HL-60 (cell line): ENCODE results near the gene MYL12B.

Source experiments
- GABPA ChIP-seq: IDR thresholded peaks from 2 replicates; pipeline ENCODE4 v1.6.1; 2012; ENCODE audit warnings: low read depth
- TF ChIP-seq, protein P1 (sequence below): IDR thresholded peaks from one replicate; pipeline ENCODE4 v1.5.1; 2011; ENCODE audit warnings: low read length, control low read depth, inconsistent platforms; ENCODE audit not compliant: insufficient read depth

DNA sequence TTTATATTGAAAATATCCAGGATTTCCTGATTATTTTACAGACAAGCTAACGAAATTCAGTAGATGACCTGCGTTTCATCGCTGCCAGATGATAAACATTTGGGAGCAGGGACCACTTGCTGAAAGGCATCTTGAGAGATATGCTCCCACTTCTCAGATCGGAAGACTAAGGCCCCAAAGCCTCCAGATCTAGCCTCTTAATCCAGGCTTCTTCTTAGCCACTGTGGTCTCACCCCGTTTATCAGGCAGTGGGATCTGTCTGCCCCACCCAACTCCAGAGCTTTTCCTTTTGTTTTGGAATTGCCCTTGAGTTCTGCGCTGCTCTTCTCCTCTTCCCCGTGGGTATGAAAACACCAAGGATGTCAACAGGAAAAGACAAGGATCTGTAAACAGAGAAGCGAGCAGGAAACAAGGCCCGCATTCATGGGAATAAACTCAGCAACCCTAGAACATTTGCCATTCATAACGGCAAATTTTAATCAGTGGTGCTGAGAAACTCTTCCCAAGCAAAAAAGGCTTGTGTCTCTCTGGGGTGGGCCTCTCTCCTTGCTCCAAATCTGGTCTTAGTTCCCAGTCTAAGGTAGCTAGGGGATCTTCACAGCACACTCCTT is 21.4 kb downstream of the MYL12B start:
- TF ChIP-seq, protein P1, sequence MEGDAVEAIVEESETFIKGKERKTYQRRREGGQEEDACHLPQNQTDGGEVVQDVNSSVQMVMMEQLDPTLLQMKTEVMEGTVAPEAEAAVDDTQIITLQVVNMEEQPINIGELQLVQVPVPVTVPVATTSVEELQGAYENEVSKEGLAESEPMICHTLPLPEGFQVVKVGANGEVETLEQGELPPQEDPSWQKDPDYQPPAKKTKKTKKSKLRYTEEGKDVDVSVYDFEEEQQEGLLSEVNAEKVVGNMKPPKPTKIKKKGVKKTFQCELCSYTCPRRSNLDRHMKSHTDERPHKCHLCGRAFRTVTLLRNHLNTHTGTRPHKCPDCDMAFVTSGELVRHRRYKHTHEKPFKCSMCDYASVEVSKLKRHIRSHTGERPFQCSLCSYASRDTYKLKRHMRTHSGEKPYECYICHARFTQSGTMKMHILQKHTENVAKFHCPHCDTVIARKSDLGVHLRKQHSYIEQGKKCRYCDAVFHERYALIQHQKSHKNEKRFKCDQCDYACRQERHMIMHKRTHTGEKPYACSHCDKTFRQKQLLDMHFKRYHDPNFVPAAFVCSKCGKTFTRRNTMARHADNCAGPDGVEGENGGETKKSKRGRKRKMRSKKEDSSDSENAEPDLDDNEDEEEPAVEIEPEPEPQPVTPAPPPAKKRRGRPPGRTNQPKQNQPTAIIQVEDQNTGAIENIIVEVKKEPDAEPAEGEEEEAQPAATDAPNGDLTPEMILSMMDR: no peak
- TF ChIP-seq GABPA: no peak
